HepG2 (cell line): Measurements from ENCODE around the gene MAP1LC3A. TPM values are rescaled to one million over a fixed set of nuclear protein-coding genes. Genes with fewer than 3 reads are reported as not detected.

ENCODE experiments used
- DDIT3 ChIP-seq: sonication (generic); formaldehyde crosslinking; IDR thresholded peaks from 2 replicates; pipeline ENCODE4 v1.4.0; 2020; ENCODE audit warnings: mild to moderate bottlenecking, missing genetic modification reagents
- DR1 ChIP-seq: sonication (generic); formaldehyde crosslinking; IDR thresholded peaks from 2 replicates; pipeline ENCODE4 v1.8.0; 2021; ENCODE audit warnings: mild to moderate bottlenecking, missing genetic modification reagents, inconsistent platforms
- HMGXB4 ChIP-seq, 2 experiments: sonication (generic) in 1 of 2; formaldehyde crosslinking in 1 of 2; IDR thresholded peaks; 2 replicates each; pipeline versions ENCODE4 v1.4.0 to v1.6.1; 2018 to 2020; ENCODE audit warnings: missing genetic modification reagents in 2 of 2, borderline replicate concordance in 1 of 2, low read depth in 1 of 2, mild to moderate bottlenecking in 1 of 2, missing biosample characterization in 1 of 2
- NCOA2 ChIP-seq: sonication (generic); formaldehyde crosslinking; IDR thresholded peaks from 2 replicates; pipeline ENCODE4 v1.8.0; 2022; ENCODE audit warnings: inconsistent platforms
- NONO ChIP-seq, 2 experiments: fragments of 450-650 bp in 1 of 2; sonication (generic) in 1 of 2; formaldehyde crosslinking in 1 of 2; IDR thresholded peaks in 1 of 2; conservative IDR thresholded peaks in 1 of 2; 2 replicates each; pipeline versions ENCODE4 v1.6.1 to v1.8.0; 2017 to 2022; ENCODE audit warnings: mild to moderate bottlenecking in 1 of 2, missing genetic modification reagents in 1 of 2, moderate library complexity in 1 of 2
- PAXIP1 ChIP-seq: sonication (generic); formaldehyde crosslinking; conservative IDR thresholded peaks from 2 replicates; pipeline ENCODE4 v1.4.0; 2020; ENCODE audit warnings: mild to moderate bottlenecking, missing genetic modification reagents, moderate library complexity
- PHF8 ChIP-seq: sonication (generic); formaldehyde crosslinking; IDR thresholded peaks from 2 replicates; pipeline ENCODE4 v1.5.0; 2020; ENCODE audit warnings: missing genetic modification reagents
- ZFP90 ChIP-seq: sonication (generic); formaldehyde crosslinking; IDR thresholded peaks from 2 replicates; pipeline ENCODE4 v1.8.0; 2022; ENCODE audit warnings: missing genetic modification reagents, mild to moderate bottlenecking, inconsistent platforms, borderline replicate concordance
- ZNF235 ChIP-seq: sonication (generic); formaldehyde crosslinking; IDR thresholded peaks from 2 replicates; pipeline ENCODE4 v1.8.1; 2023; ENCODE audit warnings: mild to moderate bottlenecking, missing genetic modification reagents, borderline replicate concordance
- ZNF407 ChIP-seq: sonication (generic); formaldehyde crosslinking; IDR thresholded peaks from one replicate; pipeline ENCODE4 v1.5.1; 2020; ENCODE audit warnings: mild to moderate bottlenecking, missing genetic modification reagents; ENCODE audit errors: not compliant biosample characterization
- ZNF431 ChIP-seq: sonication (generic); formaldehyde crosslinking; IDR thresholded peaks from 2 replicates; pipeline ENCODE4 v1.9.0; 2022; ENCODE audit warnings: missing genetic modification reagents, low read depth, mild to moderate bottlenecking, borderline replicate concordance
- ZNF564 ChIP-seq: sonication (generic); formaldehyde crosslinking; IDR thresholded peaks from 2 replicates; pipeline ENCODE4 v1.8.1; 2023; ENCODE audit warnings: mild to moderate bottlenecking, missing genetic modification reagents
- ZNF572 ChIP-seq: sonication (generic); formaldehyde crosslinking; IDR thresholded peaks from 2 replicates; pipeline ENCODE4 v1.5.1; 2020; ENCODE audit warnings: mild to moderate bottlenecking, missing genetic modification reagents
- polyA plus RNA-seq, 8 experiments: library from polyadenylated mRNA; depleted of rRNA in 3 of 8; stranded (reverse) in 7 of 8; unstranded in 1 of 8; fragments of >200 nt; fragmentation: Illumina TruSeq in 4 of 8; extraction: Trizol in 4 of 8; gene quantifications; 2 replicates each; pipeline versions ENCODE4 v1.2.1 to v1.2.3, GENCODE V29; 2011 to 2016; ENCODE audit warnings: low read depth in 4 of 8, missing spikeins in 1 of 8, mixed read lengths in 1 of 8; ENCODE audit not compliant: insufficient read depth in 1 of 8
- total RNA-seq, 5 experiments: library from RNA; depleted of rRNA; stranded (reverse); fragments of >200 nt; fragmentation: Illumina TruSeq; extraction: Trizol; gene quantifications; 2 replicates each; pipeline ENCODE4 v1.2.3, GENCODE V29; 2016; ENCODE audit warnings: low read depth in 1 of 5

MAP1LC3A gene
- total and polyA plus RNA-seq, 2 of the 13 experiments (the other 11 are each of a cell fraction or from before 2014, with no cell fraction given): not detected

- TF ChIP-seq HMGXB4 (CRISPR knock-in tag; IDR thresholded peaks at IDR 0.05; ENCODE audit: borderline replicate concordance in 1 of 2, low read depth in 1 of 2) (no peak), PHF8 (no peak), ZNF564 (CRISPR knock-in tag) (no peak), ZNF407 (CRISPR knock-in tag) (no peak), PAXIP1 (CRISPR knock-in tag) (peak; percentile 53), ZNF431 (CRISPR knock-in tag) (no peak), ZNF235 (CRISPR knock-in tag) (no peak), DR1 (CRISPR knock-in tag) (no peak), DDIT3 (CRISPR knock-in tag) (no peak), NONO (IDR thresholded peaks at IDR 0.05) (no peak), NONO (CRISPR knock-in tag; conservative IDR thresholded peaks at IDR 0.05) (no peak), NCOA2 (CRISPR knock-in tag) (no peak), ZFP90 (no peak), ZNF572 (no peak)
These were observed 46.7 kb downstream of the MAP1LC3A start (continued) for GRCh38 chr20:34604980-34605788.
